ENCODE results near the gene PRRT2. TPM values are rescaled to one million over a fixed set of nuclear protein-coding genes. Genes with fewer than 3 reads are reported as not detected.
A peak's percentile ranks its signal among the peaks of the same experiment; 100 is the strongest.

The PRRT2 gene
- total and polyA plus RNA-seq, 2 donors from 2014 or later: 0.88 to 1.9 TPM

- H3K4me1 ChIP-seq (ENCODE audit: control insufficient read depth in 2 of 3, insufficient read depth in 2 of 3, low read depth in 1 of 3, low read length in 3 of 3): peaks cover 0 to 31% (median 25%) of the 10 kb centered on the region in 3 donors
- no peak for FAIRE-seq
Observed at GRCh38 chr16:29820271-29820701, 8.3 kb downstream of the PRRT2 start, which contains the start of gene MVP. TSS of gene MVP (plus strand) at chr16:29820462. CDS start at chr16:29830550, 10,088 bp downstream.

GRCh38 chr16:29820730-29821642, 9.0 kb downstream of the PRRT2 start:
- intact Hi-C loops (cut with DNase I): no loop called here
- DNase-seq (peak in 1 of 5 donors; percentile 92), FAIRE-seq (no peak)
- no peak for TF ChIP-seq CTCF (IDR thresholded peaks at IDR 0.05; ENCODE audit: borderline replicate concordance, extremely low read depth, insufficient read depth)
- H3K27ac ChIP-seq (ENCODE audit: low read depth in 2 of 2, low read length in 2 of 2): peak overlapping the region; percentile 87 to 90
- H3K4me3 ChIP-seq (ENCODE audit: low read length in 3 of 3): peak overlapping the region; percentile 36 to 86 (median 84)
- peaks cover 0 to 6% (median 0%) of the 10 kb centered on the region in 3 donors for H3K36me3 ChIP-seq (ENCODE audit: control insufficient read depth in 2 of 3, insufficient read depth in 3 of 3, low read length in 3 of 3)
- peak overlapping the region; percentile 20 to 86 (median 24) for H3K9ac ChIP-seq (ENCODE audit: low read length in 3 of 3)
- peaks cover 0 to 38% (median 27%) of the 10 kb centered on the region in 3 donors for H3K4me1 ChIP-seq (ENCODE audit: control insufficient read depth in 2 of 3, insufficient read depth in 2 of 3, low read depth in 1 of 3, low read length in 3 of 3)
- H3K27me3 ChIP-seq (ENCODE audit: control insufficient read depth, insufficient read depth, low read length): no peaks in the 10 kb centered on the region
- H3K9me3 ChIP-seq (ENCODE audit: control insufficient read depth in 2 of 3, insufficient read depth in 1 of 3, low read length in 3 of 3): no peaks in the 10 kb centered on the region

More at GRCh38 chr16:29820271-29820701, 8.3 kb downstream of the PRRT2 start, which contains the start of gene MVP:
- Histone ChIP-seq H3K4me3 (ENCODE audit: low read length in 3 of 3) (peak within 1 kb of the TSS; percentile 36 to 86 (median 84)), H3K9ac (ENCODE audit: low read length in 3 of 3) (peak within 1 kb of the TSS; percentile 20 to 86 (median 24)), H3K27ac (ENCODE audit: low read depth in 2 of 2, low read length in 2 of 2) (peak within 1 kb of the TSS; percentile 87 to 90), H3K36me3 (ENCODE audit: control insufficient read depth in 2 of 3, insufficient read depth in 3 of 3, low read length in 3 of 3) (peaks cover 0 to 5% (median 0%) of the 10 kb centered on the region in 3 donors), H3K9me3 (ENCODE audit: control insufficient read depth in 2 of 3, insufficient read depth in 1 of 3, low read length in 3 of 3) (no peaks in the 10 kb centered on the region), H3K27me3 (ENCODE audit: control insufficient read depth, insufficient read depth, low read length) (no peaks in the 10 kb centered on the region)
- intact Hi-C loops (cut with DNase I): no loop called here
- TF ChIP-seq CTCF (IDR thresholded peaks at IDR 0.05; ENCODE audit: borderline replicate concordance, extremely low read depth, insufficient read depth): no peak
- peak in 4 of 5 donors; percentile 45 to 91 (median 62) for DNase-seq

- H3K36me3 ChIP-seq (ENCODE audit: control insufficient read depth in 2 of 3, insufficient read depth in 3 of 3, low read length in 3 of 3): peaks cover 0 to 9% (median 0%) of the 10 kb centered on the region in 3 donors
- H3K27me3 ChIP-seq (ENCODE audit: control insufficient read depth, insufficient read depth, low read length): no peaks in the 10 kb centered on the region
- no peaks in the 10 kb centered on the region for H3K9me3 ChIP-seq (ENCODE audit: control insufficient read depth in 2 of 3, insufficient read depth in 1 of 3, low read length in 3 of 3)
- peaks cover 0 to 41% (median 27%) of the 10 kb centered on the region in 3 donors for H3K4me1 ChIP-seq (ENCODE audit: control insufficient read depth in 2 of 3, insufficient read depth in 2 of 3, low read depth in 1 of 3, low read length in 3 of 3)
- H3K4me3 ChIP-seq (ENCODE audit: low read length in 3 of 3): peak overlapping the region in 2 of 3 donors; percentile 84 to 86
- TF ChIP-seq CTCF (IDR thresholded peaks at IDR 0.05; ENCODE audit: borderline replicate concordance, extremely low read depth, insufficient read depth): no peak
- FAIRE-seq (no peak), DNase-seq (peak in 1 of 5 donors; percentile 77)
- peak overlapping the region; percentile 87 to 90 for H3K27ac ChIP-seq (ENCODE audit: low read depth in 2 of 2, low read length in 2 of 2)
- peak overlapping the region in 2 of 3 donors; percentile 20 to 86 for H3K9ac ChIP-seq (ENCODE audit: low read length in 3 of 3)
- intact Hi-C loops (cut with DNase I): no loop called here
Observed at GRCh38 chr16:29821643-29822115, 9.7 kb downstream of the PRRT2 start.
